Tibial nerve (tissue), 4 donors: ENCODE data around the gene KIFBP.

Experiments
- CTCF ChIP-seq, 5 experiments: fragments of 200-600 bp in 3 of 5; fragments of 450-650 bp in 2 of 5; sonication (generic) in 3 of 5; IDR thresholded peaks; one replicate each; pipeline ENCODE4 v1.5.1; 2016 to 2019; ENCODE audit warnings: antibody characterized with exemption in 5 of 5, mild to moderate bottlenecking in 3 of 5, moderate library complexity in 2 of 5
- EP300 ChIP-seq, 2 donors: sonication (generic); formaldehyde crosslinking; IDR thresholded peaks; one replicate each; pipeline ENCODE4 v1.6.1; 2017; ENCODE audit warnings: antibody characterized with exemption in 2 of 2, mild to moderate bottlenecking in 1 of 2
- POLR2A ChIP-seq, 2 donors: fragments of 450-650 bp; IDR thresholded peaks; one replicate each; pipeline ENCODE4 v1.6.1; 2017; ENCODE audit warnings: antibody characterized with exemption in 2 of 2, mild to moderate bottlenecking in 2 of 2, moderate library complexity in 2 of 2

- TF ChIP-seq CTCF (IDR thresholded peaks at IDR 0.05) (no peak), EP300 (IDR thresholded peaks at IDR 0.05) (no peak), POLR2A (IDR thresholded peaks at IDR 0.05) (no peak)
Observed at GRCh38 chr10:69047111-69047832, 58.7 kb downstream of the KIFBP start.
